IMR-90 (cell line): Measurements from ENCODE around the gene CA5B. TPM values are rescaled to one million over a fixed set of nuclear protein-coding genes. Genes with fewer than 3 reads are reported as not detected.

Source experiments
- ATAC-seq: fragments of 200-7000 bp; cut with Tn5 transposase; 2 replicates; pipeline ENCODE4 v1.9.1; 2020; ENCODE audit warnings: low read depth, mild to moderate bottlenecking, moderate library complexity
- BruUV-seq: library from RNA; stranded (reverse); fragments of 400-500 nt; replicated peaks from 2 replicates; lab custom pipeline; 2021; lab: Mats Ljungman, UMichigan
- CTCF ChIA-PET: fragments of 300-600 bp; formaldehyde crosslinking; extraction: SDS; loops from one replicate; lab custom pipeline; 2021; ENCODE audit warnings: antibody characterized with exemption; lab: Yijun Ruan, JAX
- POLR2A ChIA-PET: fragments of 300-600 bp; sonication (Branson Sonifier 250); formaldehyde crosslinking; loops from one replicate; lab custom pipeline; 2022; ENCODE audit warnings: antibody characterized with exemption; ENCODE audit not compliant: unreplicated experiment; lab: Charles Lee
- DNase-seq: peaks from one replicate; pipeline ENCODE4 v3.0.0; 2013
- H2AFZ ChIP-seq: replicated peaks from 2 replicates; pipeline ENCODE3; 2013; ENCODE audit warnings: low read length, mild to moderate bottlenecking; ENCODE audit not compliant: poor library complexity
- H2AK5ac ChIP-seq: 2 replicates; pipeline ENCODE4 v1.6.1; 2013; ENCODE audit warnings: low read depth, low read length, inconsistent platforms
- H2AK9ac ChIP-seq: replicated peaks from 2 replicates; pipeline ENCODE3; 2013; ENCODE audit warnings: mild to moderate bottlenecking, low read depth, low read length, moderate library complexity; ENCODE audit not compliant: poor library complexity
- H2BK120ac ChIP-seq: 2 replicates; pipeline ENCODE4 v1.6.1; 2013; ENCODE audit warnings: low read depth, low read length, inconsistent platforms
- H2BK15ac ChIP-seq: 3 replicates; pipeline ENCODE4 v1.6.1; 2013; ENCODE audit warnings: low read depth, low read length, inconsistent platforms
- H2BK20ac ChIP-seq: 2 replicates; pipeline ENCODE4 v1.6.1; 2013; ENCODE audit warnings: low read depth, mild to moderate bottlenecking, inconsistent platforms, low read length, moderate library complexity
- H2BK5ac ChIP-seq: 2 replicates; pipeline ENCODE4 v1.6.1; 2013; ENCODE audit warnings: mild to moderate bottlenecking, low read depth, low read length, inconsistent platforms; ENCODE audit not compliant: poor library complexity, severe bottlenecking
- H3K14ac ChIP-seq: replicated peaks from 2 replicates; pipeline ENCODE4 v1.6.1; 2013; ENCODE audit warnings: low read depth, low read length, inconsistent platforms
- H3K18ac ChIP-seq: 2 replicates; pipeline ENCODE4 v1.6.1; 2013; ENCODE audit warnings: low read depth, low read length, control low read depth
- H3K23ac ChIP-seq: 2 replicates; pipeline ENCODE4 v1.6.1; 2013; ENCODE audit warnings: low read depth, low read length, inconsistent platforms
- H3K27ac ChIP-seq: 2 replicates; pipeline ENCODE4 v1.5.1; 2013; ENCODE audit warnings: mild to moderate bottlenecking, control low read depth, low read length; ENCODE audit not compliant: insufficient read depth
- H3K27me3 ChIP-seq: 2 replicates; pipeline ENCODE4 v1.6.1; 2013; ENCODE audit warnings: low read length; ENCODE audit not compliant: control insufficient read depth, insufficient read depth
- H3K36me3 ChIP-seq: 2 replicates; pipeline ENCODE4 v1.6.1; 2013; ENCODE audit warnings: low read length, mixed read lengths; ENCODE audit not compliant: control insufficient read depth, insufficient read depth
- H3K4ac ChIP-seq: 2 replicates; pipeline ENCODE4 v1.6.1; 2013; ENCODE audit warnings: low read depth, low read length, inconsistent platforms
- H3K4me1 ChIP-seq: 2 replicates; pipeline ENCODE4 v1.6.1; 2013; ENCODE audit warnings: low read length, mixed read lengths; ENCODE audit not compliant: control insufficient read depth, insufficient read depth
- H3K4me2 ChIP-seq: 2 replicates; pipeline ENCODE4 v1.6.1; 2013; ENCODE audit warnings: low read depth, mild to moderate bottlenecking, control low read depth, low read length, moderate library complexity
- H3K4me3 ChIP-seq: 2 replicates; pipeline ENCODE4 v1.5.1; 2013; ENCODE audit warnings: low read depth, mild to moderate bottlenecking, control low read depth, low read length, moderate library complexity; ENCODE audit not compliant: insufficient read depth
- H3K56ac ChIP-seq: 2 replicates; pipeline ENCODE4 v1.6.1; 2013; ENCODE audit warnings: low read length, inconsistent platforms; ENCODE audit not compliant: insufficient read depth; ENCODE audit errors: extremely low read depth
- H3K79me1 ChIP-seq, 2 experiments: 2 replicates each; pipeline ENCODE4 v1.6.1; 2013; ENCODE audit warnings: low read length in 2 of 2, inconsistent platforms in 1 of 2, low read depth in 1 of 2
- H3K9ac ChIP-seq: 2 replicates; pipeline ENCODE4 v1.6.1; 2013; ENCODE audit warnings: low read depth, low read length, control low read depth
- H3K9me1 ChIP-seq: 2 replicates; pipeline ENCODE4 v1.6.1; 2013; ENCODE audit warnings: low read length, inconsistent platforms; ENCODE audit not compliant: insufficient read depth
- H3K9me3 ChIP-seq: 2 replicates; pipeline ENCODE4 v1.6.1; 2013; ENCODE audit warnings: low read length; ENCODE audit not compliant: control insufficient read depth, insufficient read depth
- H4K20me1 ChIP-seq: 2 replicates; pipeline ENCODE4 v1.6.1; 2013; ENCODE audit warnings: low read length, inconsistent platforms; ENCODE audit not compliant: insufficient read depth
- H4K5ac ChIP-seq: 2 replicates; pipeline ENCODE4 v1.6.1; 2013; ENCODE audit warnings: mild to moderate bottlenecking, low read depth, low read length, control low read depth
- H4K8ac ChIP-seq, 2 experiments: 2 replicates each; pipeline ENCODE4 v1.6.1; 2013; ENCODE audit warnings: low read depth in 2 of 2, low read length in 2 of 2, control low read depth in 1 of 2, inconsistent platforms in 1 of 2
- H4K91ac ChIP-seq: 2 replicates; pipeline ENCODE4 v1.6.1; 2013; ENCODE audit warnings: low read depth, low read length, inconsistent platforms; ENCODE audit not compliant: insufficient read depth
- BHLHE40 ChIP-seq: fragments of 150-350 bp; IDR thresholded peaks from 2 replicates; pipeline ENCODE4 v1.6.1; 2016; ENCODE audit warnings: mild to moderate bottlenecking, low read depth, low read length
- CEBPB ChIP-seq: IDR thresholded peaks from 2 replicates; pipeline ENCODE4 v1.6.1; 2012; ENCODE audit warnings: low read depth, low read length, improper control_type of control experiment
- CHD1 ChIP-seq: IDR thresholded peaks from 2 replicates; pipeline ENCODE4 v1.6.1; 2012; ENCODE audit warnings: low read depth, low read length, improper control_type of control experiment
- FOS ChIP-seq: fragments of 150-350 bp; IDR thresholded peaks from 2 replicates; pipeline ENCODE4 v1.6.1; 2016; ENCODE audit warnings: low read depth, low read length
- MAFK ChIP-seq: IDR thresholded peaks from 2 replicates; pipeline ENCODE4 v1.6.1; 2012; ENCODE audit warnings: low read depth, low read length, improper control_type of control experiment
- MAZ ChIP-seq: IDR thresholded peaks from 2 replicates; pipeline ENCODE4 v1.6.1; 2012; ENCODE audit warnings: low read depth, mild to moderate bottlenecking, low read length, improper control_type of control experiment, moderate library complexity, borderline replicate concordance
- MXI1 ChIP-seq: IDR thresholded peaks from 2 replicates; pipeline ENCODE4 v1.6.1; 2012; ENCODE audit warnings: low read depth, mild to moderate bottlenecking, low read length, moderate library complexity, borderline replicate concordance
- NFE2L2 ChIP-seq: fragments of 150-350 bp; IDR thresholded peaks from 2 replicates; pipeline ENCODE4 v1.6.1; 2016; ENCODE audit warnings: low read depth, mild to moderate bottlenecking, low read length
- POLR2A ChIP-seq: IDR thresholded peaks from 2 replicates; pipeline ENCODE4 v1.6.1; 2012; ENCODE audit warnings: mild to moderate bottlenecking, low read depth, low read length
- RAD21 ChIP-seq: IDR thresholded peaks from 2 replicates; pipeline ENCODE4 v1.6.1; 2012; ENCODE audit warnings: low read length, improper control_type of control experiment
- RCOR1 ChIP-seq: IDR thresholded peaks from 2 replicates; pipeline ENCODE4 v1.6.1; 2012; ENCODE audit warnings: mild to moderate bottlenecking, low read length, improper control_type of control experiment; ENCODE audit not compliant: insufficient replicate concordance
- RFX5 ChIP-seq: IDR thresholded peaks from 2 replicates; pipeline ENCODE4 v1.8.0; 2012; ENCODE audit warnings: low read depth, mild to moderate bottlenecking, low read length, moderate library complexity
- SMC3 ChIP-seq: fragments of 150-350 bp; IDR thresholded peaks from 2 replicates; pipeline ENCODE4 v1.6.1; 2016; ENCODE audit warnings: low read depth, mild to moderate bottlenecking, antibody characterized with exemption, low read length, moderate library complexity
- WGBS, 2 experiments: methylation state at CpG; one replicate each; pipeline versions ENCODE4 v1.1.5 to v1.1.7; 2013; ENCODE audit warnings: missing lambda C conversion rate in 2 of 2; ENCODE audit not compliant: insufficient read length in 1 of 2; ENCODE audit errors: extremely low coverage in 2 of 2; 5-methylcytosine and 5-hydroxymethylcytosine counted together
- dilution Hi-C: fragments of 300-500 bp; cut with HindIII; formaldehyde crosslinking; loops from one replicate; pipeline ENCODE4 v1.14.3; 2018; ENCODE audit warnings: low sequenced_read_pairs; ENCODE audit not compliant: unreplicated experiment
- in situ Hi-C: fragments of 300-500 bp; cut with MboI; formaldehyde crosslinking; loops from 3 replicates; pipeline ENCODE4 v1.14.3; 2019; ENCODE audit warnings: low sequenced_read_pairs, inconsistent platforms, mixed read lengths
- intact Hi-C: fragments of 100-400 bp; cut with micrococcal nuclease; formaldehyde crosslinking; loops from 2 replicates; pipeline ENCODE4 v1.10.0; 2022
- polyA plus RNA-seq, 3 experiments: library from polyadenylated mRNA; depleted of rRNA; stranded (reverse); fragments of >200 nt; gene quantifications; 2 replicates each; pipeline ENCODE4 v1.2.3, GENCODE V29; 2012; ENCODE audit warnings: low replicate concordance in 1 of 3
- total RNA-seq: library from RNA; depleted of rRNA; stranded (reverse); fragments of >200 nt; gene quantifications from 2 replicates; pipeline ENCODE4 v1.2.3, GENCODE V29; 2012
- TF ChIP-seq, protein P1 (sequence below): conservative IDR thresholded peaks from 2 replicates; pipeline ENCODE4 v1.5.1; 2012; ENCODE audit warnings: mild to moderate bottlenecking, low read depth, low read length, improper control_type of control experiment
- TF ChIP-seq, protein P2 (sequence below): fragments of 150-350 bp; IDR thresholded peaks from 2 replicates; pipeline ENCODE4 v1.6.1; 2016; ENCODE audit warnings: low read depth, mild to moderate bottlenecking, low read length, moderate library complexity, borderline replicate concordance
- TF ChIP-seq, protein P3 (sequence below): fragments of 150-350 bp; IDR thresholded peaks from 2 replicates; pipeline ENCODE4 v1.6.1; 2017; ENCODE audit warnings: mild to moderate bottlenecking, antibody characterized with exemption, low read length, low read depth

CA5B gene
- total and polyA plus RNA-seq, 2 of the 4 experiments (the other 2 are of a cell fraction), result 3.5 to 5.4 TPM

DNA sequence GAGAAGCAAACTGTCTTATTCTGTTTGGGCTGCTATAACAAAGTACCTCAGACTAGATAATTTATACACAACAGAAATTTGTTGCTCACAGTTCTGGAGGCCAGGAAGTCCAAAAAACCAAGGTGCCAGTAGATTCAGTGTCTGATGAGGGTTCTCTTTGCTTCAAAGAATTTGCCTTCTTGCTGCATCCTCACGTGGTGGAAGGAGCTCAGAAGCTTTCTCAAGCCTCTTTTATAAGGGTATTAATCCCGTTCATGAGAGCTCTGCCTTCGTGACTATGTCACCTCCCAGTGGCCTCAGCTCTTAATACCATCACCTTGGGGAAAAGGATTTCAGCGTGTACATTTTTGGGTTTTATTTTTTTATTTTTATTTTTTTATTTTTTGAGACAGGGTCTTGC lies 20.1 kb downstream of the CA5B start:
- no peak overlapping the region for H4K5ac ChIP-seq
- no peaks in the 10 kb centered on the region for H3K79me1 ChIP-seq
- no peak overlapping the region for H4K91ac ChIP-seq
- no peak overlapping the region for H3K27ac ChIP-seq
- no peak overlapping the region for H2BK120ac ChIP-seq
- H2AK9ac ChIP-seq, result no peak overlapping the region
- H2BK20ac ChIP-seq, result no peak overlapping the region
- no peak overlapping the region for H3K18ac ChIP-seq
- BruUV-seq, result no TSS peak
- DNase-seq, result no peak
- no CpG with 5 or more reads among the region's 4 CpGs for WGBS, 2 experiments
- ATAC-seq, result no peak
- H2AK5ac ChIP-seq, result no peak overlapping the region
- intact Hi-C loops, result no loop called here
- no peaks in the 10 kb centered on the region for H3K9me3 ChIP-seq
- H2AFZ ChIP-seq, result no peak overlapping the region
- H2BK15ac ChIP-seq, result no peak overlapping the region
- no peaks in the 10 kb centered on the region for H3K36me3 ChIP-seq
- dilution Hi-C loops, result no loop called here
- no peak overlapping the region for H3K14ac ChIP-seq
- no peak overlapping the region for H3K4me2 ChIP-seq
- ChIA-PET CTCF (no interaction called here), POLR2A (no interaction called here)
- H3K27me3 ChIP-seq, result no peaks in the 10 kb centered on the region
- TF ChIP-seq MAFK (no peak), RAD21 (no peak), FOS (no peak), NFE2L2 (no peak), RFX5 (no peak), RCOR1 (no peak), MXI1 (no peak), MAZ (no peak), CEBPB (no peak), SMC3 (no peak), POLR2A (no peak), CHD1 (no peak), BHLHE40 (no peak)
- TF ChIP-seq, protein P1, sequence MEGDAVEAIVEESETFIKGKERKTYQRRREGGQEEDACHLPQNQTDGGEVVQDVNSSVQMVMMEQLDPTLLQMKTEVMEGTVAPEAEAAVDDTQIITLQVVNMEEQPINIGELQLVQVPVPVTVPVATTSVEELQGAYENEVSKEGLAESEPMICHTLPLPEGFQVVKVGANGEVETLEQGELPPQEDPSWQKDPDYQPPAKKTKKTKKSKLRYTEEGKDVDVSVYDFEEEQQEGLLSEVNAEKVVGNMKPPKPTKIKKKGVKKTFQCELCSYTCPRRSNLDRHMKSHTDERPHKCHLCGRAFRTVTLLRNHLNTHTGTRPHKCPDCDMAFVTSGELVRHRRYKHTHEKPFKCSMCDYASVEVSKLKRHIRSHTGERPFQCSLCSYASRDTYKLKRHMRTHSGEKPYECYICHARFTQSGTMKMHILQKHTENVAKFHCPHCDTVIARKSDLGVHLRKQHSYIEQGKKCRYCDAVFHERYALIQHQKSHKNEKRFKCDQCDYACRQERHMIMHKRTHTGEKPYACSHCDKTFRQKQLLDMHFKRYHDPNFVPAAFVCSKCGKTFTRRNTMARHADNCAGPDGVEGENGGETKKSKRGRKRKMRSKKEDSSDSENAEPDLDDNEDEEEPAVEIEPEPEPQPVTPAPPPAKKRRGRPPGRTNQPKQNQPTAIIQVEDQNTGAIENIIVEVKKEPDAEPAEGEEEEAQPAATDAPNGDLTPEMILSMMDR, result no peak
- TF ChIP-seq, protein P2, sequence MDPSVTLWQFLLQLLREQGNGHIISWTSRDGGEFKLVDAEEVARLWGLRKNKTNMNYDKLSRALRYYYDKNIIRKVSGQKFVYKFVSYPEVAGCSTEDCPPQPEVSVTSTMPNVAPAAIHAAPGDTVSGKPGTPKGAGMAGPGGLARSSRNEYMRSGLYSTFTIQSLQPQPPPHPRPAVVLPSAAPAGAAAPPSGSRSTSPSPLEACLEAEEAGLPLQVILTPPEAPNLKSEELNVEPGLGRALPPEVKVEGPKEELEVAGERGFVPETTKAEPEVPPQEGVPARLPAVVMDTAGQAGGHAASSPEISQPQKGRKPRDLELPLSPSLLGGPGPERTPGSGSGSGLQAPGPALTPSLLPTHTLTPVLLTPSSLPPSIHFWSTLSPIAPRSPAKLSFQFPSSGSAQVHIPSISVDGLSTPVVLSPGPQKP, result no peak
- TF ChIP-seq, protein P3, sequence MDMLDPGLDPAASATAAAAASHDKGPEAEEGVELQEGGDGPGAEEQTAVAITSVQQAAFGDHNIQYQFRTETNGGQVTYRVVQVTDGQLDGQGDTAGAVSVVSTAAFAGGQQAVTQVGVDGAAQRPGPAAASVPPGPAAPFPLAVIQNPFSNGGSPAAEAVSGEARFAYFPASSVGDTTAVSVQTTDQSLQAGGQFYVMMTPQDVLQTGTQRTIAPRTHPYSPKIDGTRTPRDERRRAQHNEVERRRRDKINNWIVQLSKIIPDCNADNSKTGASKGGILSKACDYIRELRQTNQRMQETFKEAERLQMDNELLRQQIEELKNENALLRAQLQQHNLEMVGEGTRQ, result no peak
- no peak overlapping the region for H3K9ac ChIP-seq
- H4K8ac ChIP-seq, result no peak overlapping the region
- no peak overlapping the region for H3K4ac ChIP-seq
- no peak overlapping the region for H3K23ac ChIP-seq
- peaks cover 4% of the 10 kb centered on the region; the same call in 1 of the 2 replicates for H3K9me1 ChIP-seq
- no peak overlapping the region for H3K56ac ChIP-seq
- no peak overlapping the region for H3K4me3 ChIP-seq
- in situ Hi-C loops, result no loop called here
- H4K20me1 ChIP-seq, result peaks cover 4% of the 10 kb centered on the region; the same call in 1 of the 2 replicates
- no peak overlapping the region for H2BK5ac ChIP-seq
- no peaks in the 10 kb centered on the region for H3K4me1 ChIP-seq
